ENCODE data around the gene CHAF1B.
"Not testable (repeated sequence)": the region's sequence is repeated elsewhere in the genome, so short reads cannot be mapped to it uniquely, and the experiment has no call there.

CHAF1B gene

DNA sequence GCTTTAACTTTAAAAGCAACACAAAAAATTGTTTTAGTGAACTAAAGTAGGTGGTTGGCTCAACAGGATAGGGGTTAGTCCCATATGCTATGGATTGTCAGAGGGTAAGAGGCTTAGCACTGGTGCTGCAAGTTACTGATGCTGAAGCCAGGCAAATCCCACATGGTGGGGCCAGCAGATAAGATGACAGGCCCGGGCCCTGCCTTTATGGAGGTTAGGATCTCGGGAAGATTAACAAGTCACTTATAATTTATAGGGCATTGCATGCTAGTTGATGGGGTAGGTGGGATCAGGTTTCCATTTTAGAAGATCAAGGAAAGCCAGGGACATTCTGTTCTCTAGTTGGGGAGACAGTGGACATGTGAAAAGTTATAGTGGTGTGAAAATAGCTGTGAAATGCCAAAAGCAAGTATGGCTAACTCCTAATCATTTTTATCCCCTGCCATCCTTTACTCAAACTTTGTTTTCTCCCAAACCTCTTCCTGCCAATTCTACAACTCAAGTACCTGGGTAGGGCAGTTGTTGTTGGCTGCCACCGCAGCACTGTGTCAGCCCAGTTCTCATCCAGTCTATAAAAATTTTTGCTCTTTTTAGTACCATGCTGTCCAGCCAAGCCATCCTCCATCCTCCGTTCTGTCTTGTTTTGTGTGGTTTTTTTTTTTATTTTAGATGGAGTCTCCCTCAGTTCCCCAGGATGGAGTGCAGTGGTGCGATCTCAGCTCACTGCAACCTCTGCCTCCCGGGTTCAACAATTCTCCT, 10.3 kb downstream of the CHAF1B start:
- Histone ChIP-seq H3K4me3 (ENCODE audit: low read depth, low read length) (no peak overlapping the region), H3K9me3 (ENCODE audit: control insufficient read depth, insufficient read depth, low read length) (no peaks in the 10 kb centered on the region), H3K27me3 (ENCODE audit: control insufficient read depth, insufficient read depth, low read length) (no peaks in the 10 kb centered on the region), H3K4me1 (ENCODE audit: control insufficient read depth, insufficient read depth, low read length) (no peaks in the 10 kb centered on the region), H3K36me3 (ENCODE audit: control insufficient read depth, insufficient read depth, low read length) (peaks cover 6% of the 10 kb centered on the region), H3K9ac (ENCODE audit: low read depth, low read length) (no peak overlapping the region)

DNA sequence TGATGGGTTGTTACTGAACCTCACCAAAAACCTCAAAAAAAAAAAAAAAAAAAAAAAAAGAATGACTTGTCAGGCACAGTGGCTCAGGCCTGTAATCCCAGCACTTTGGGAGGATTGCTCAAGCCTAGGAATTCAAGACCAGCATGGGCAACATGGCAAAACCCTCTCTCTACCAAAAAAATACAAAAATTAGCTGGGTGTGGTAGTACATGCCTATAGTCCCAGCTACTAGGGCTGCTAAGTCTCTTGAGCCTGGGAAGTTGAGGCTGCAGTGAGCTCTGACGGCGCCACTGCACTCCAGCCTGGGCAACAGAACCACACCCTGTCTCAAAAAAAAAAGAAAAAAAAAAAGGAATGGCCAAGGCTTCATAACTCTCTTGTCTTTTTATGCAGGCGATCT, 11.1 kb downstream of the CHAF1B start:
- Histone ChIP-seq H3K4me3 (ENCODE audit: low read depth, low read length) (no peak overlapping the region), H3K36me3 (ENCODE audit: control insufficient read depth, insufficient read depth, low read length) (peaks cover 6% of the 10 kb centered on the region)

DNA sequence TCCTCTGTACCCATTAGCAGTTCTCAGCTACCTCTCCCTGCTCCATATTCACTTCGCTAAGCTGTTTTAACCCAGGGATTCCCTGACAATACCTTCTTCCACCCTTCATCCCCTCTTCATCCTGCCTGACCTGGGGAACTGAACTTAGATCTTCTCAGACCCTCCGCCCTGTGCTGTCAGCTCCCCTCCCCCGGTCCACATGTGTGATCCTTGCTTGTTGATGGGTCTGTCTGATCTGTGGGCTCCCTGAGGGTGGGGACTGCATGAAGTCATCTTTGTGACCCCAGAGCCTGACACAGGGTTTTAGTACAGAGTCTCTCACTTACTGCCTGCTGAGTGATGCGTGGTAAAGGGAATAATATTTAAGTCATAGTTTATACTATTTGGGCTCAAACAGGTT, 11.8 kb downstream of the CHAF1B start:
- Histone ChIP-seq H3K36me3 (ENCODE audit: control insufficient read depth, insufficient read depth, low read length) (peaks cover 4% of the 10 kb centered on the region), H3K27me3 (ENCODE audit: control insufficient read depth, insufficient read depth, low read length) (no peaks in the 10 kb centered on the region), H3K4me1 (ENCODE audit: control insufficient read depth, insufficient read depth, low read length) (no peaks in the 10 kb centered on the region), H3K9me3 (ENCODE audit: control insufficient read depth, insufficient read depth, low read length) (no peaks in the 10 kb centered on the region), H3K4me3 (ENCODE audit: low read depth, low read length) (no peak overlapping the region), H3K9ac (ENCODE audit: low read depth, low read length) (no peak overlapping the region)

More for the DNA sequence above, 11.1 kb downstream of the CHAF1B start:
- Histone ChIP-seq H3K4me1 (ENCODE audit: control insufficient read depth, insufficient read depth, low read length) (no peaks in the 10 kb centered on the region), H3K27me3 (ENCODE audit: control insufficient read depth, insufficient read depth, low read length) (no peaks in the 10 kb centered on the region), H3K9ac (ENCODE audit: low read depth, low read length) (no peak overlapping the region), H3K9me3 (ENCODE audit: control insufficient read depth, insufficient read depth, low read length) (no peaks in the 10 kb centered on the region)

DNA sequence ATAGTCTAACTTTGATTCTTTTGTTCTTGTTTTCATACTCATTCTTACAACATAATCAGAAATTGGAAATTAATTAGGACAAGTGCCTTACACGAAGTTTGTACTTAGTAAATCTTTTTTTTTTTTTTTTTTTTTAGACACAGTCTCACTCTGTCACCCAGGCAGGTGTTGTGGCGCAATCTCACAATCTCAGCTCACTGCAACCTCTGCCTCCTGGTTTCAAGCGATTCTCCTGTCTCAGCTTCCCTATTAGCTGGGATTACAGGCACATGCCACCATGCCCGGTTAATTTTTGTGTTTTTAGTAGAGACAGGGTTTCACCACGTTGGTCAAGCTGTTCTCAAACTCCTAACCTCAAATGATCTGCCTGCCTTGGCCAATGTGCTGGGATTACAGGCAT, 12.4 kb downstream of the CHAF1B start:
- no peaks in the 10 kb centered on the region for H3K27me3 ChIP-seq (ENCODE audit: control insufficient read depth, insufficient read depth, low read length)
- H3K9me3 ChIP-seq (ENCODE audit: control insufficient read depth, insufficient read depth, low read length): no peaks in the 10 kb centered on the region
- H3K4me3 ChIP-seq (ENCODE audit: low read depth, low read length): no peak overlapping the region
- H3K4me1 ChIP-seq (ENCODE audit: control insufficient read depth, insufficient read depth, low read length): no peaks in the 10 kb centered on the region
- peaks cover 4% of the 10 kb centered on the region for H3K36me3 ChIP-seq (ENCODE audit: control insufficient read depth, insufficient read depth, low read length)
- no peak overlapping the region for H3K9ac ChIP-seq (ENCODE audit: low read depth, low read length)

DNA sequence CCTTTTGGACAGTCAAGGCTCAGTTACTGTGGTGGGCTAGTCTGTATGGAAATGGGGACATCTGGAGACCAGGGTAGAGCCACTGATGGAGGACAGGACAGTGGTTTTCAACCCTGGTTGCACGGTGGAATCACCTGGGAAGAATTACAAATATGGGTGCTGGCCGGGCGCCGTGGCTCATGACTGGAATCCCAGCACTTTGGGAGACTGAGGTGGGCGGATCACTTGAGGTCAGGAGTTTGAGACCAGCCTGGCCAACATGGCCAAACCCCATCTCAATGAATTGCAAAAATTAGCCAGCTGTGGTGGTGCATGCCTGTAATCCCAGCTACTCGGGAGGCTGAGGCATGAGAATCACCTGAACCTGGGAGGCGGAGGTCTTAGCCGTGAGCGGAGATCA, 14.5 kb downstream of the CHAF1B start:
- H3K4me1 ChIP-seq (ENCODE audit: control insufficient read depth, insufficient read depth, low read length); H3K9ac ChIP-seq (ENCODE audit: low read depth, low read length); H3K27me3 ChIP-seq (ENCODE audit: control insufficient read depth, insufficient read depth, low read length); H3K4me3 ChIP-seq (ENCODE audit: low read depth, low read length); H3K9me3 ChIP-seq (ENCODE audit: control insufficient read depth, insufficient read depth, low read length); H3K36me3 ChIP-seq (ENCODE audit: control insufficient read depth, insufficient read depth, low read length): not testable (repeated sequence)

DNA sequence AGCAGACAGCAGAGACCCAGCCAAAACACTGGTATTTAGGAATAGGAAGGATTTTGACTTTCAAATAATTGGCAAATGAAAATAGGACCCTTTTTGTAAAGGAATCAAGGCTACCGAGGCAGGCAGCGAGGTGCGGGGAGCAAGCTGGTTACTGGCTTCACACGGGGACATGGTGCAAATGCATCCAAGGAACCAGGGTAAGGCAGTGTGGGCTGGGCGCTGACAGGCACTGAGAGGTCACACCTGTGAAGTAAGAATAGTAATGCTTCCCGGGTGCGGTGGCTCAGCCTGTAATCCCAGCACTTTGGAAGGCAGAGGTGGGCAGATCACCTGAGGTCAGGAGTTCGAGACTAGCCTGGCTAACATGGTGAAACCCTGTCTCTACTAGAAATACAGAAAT, 15.5 kb downstream of the CHAF1B start:
- Histone ChIP-seq H3K9ac (ENCODE audit: low read depth, low read length) (no peak overlapping the region), H3K27me3 (ENCODE audit: control insufficient read depth, insufficient read depth, low read length) (no peaks in the 10 kb centered on the region), H3K36me3 (ENCODE audit: control insufficient read depth, insufficient read depth, low read length) (peaks cover 12% of the 10 kb centered on the region), H3K4me1 (ENCODE audit: control insufficient read depth, insufficient read depth, low read length) (no peaks in the 10 kb centered on the region), H3K4me3 (ENCODE audit: low read depth, low read length) (no peak overlapping the region), H3K9me3 (ENCODE audit: control insufficient read depth, insufficient read depth, low read length) (no peaks in the 10 kb centered on the region)

DNA sequence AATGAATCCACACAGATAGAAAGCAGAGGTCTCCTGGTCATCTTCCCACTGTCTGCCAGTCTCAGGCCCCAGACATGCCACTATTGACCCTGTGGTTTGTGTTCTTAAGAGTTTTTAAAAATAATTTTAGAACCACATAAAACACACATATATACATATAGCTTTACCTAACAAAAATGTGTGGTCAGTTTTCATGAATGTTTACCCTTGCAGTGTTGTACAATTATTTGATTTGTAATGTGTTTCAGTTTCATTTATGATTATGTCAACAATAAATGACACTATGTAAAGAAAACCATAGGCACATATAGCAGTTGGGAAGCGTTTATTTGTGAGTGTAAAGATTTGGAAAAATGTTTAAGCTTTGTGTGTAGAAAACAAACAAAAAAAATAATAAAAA, 17.1 kb downstream of the CHAF1B start:
- Histone ChIP-seq H3K9me3 (ENCODE audit: control insufficient read depth, insufficient read depth, low read length) (no peaks in the 10 kb centered on the region), H3K4me3 (ENCODE audit: low read depth, low read length) (no peak overlapping the region), H3K36me3 (ENCODE audit: control insufficient read depth, insufficient read depth, low read length) (peaks cover 12% of the 10 kb centered on the region), H3K4me1 (ENCODE audit: control insufficient read depth, insufficient read depth, low read length) (no peaks in the 10 kb centered on the region), H3K9ac (ENCODE audit: low read depth, low read length) (no peak overlapping the region), H3K27me3 (ENCODE audit: control insufficient read depth, insufficient read depth, low read length) (no peaks in the 10 kb centered on the region)

DNA sequence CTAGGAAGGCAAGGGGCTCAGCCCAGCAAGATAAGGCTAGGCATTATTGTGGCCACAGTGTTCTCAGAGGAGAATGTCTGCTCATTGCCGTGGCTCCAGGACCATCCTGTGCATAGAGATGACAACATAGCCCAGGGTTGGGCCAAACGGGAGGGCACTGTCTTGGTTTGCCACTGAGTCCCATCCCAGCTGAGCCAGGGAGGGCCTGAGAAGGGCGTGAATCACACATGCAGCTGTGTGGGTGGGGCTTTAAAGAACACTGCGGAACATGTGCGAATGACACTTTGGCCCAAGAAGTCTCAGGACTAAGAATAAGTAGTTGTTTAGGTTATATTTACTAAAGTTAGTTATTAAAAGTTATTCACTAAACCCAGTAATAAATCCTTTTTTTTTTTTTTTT, 18.5 kb downstream of the CHAF1B start:
- Histone ChIP-seq H3K4me1 (ENCODE audit: control insufficient read depth, insufficient read depth, low read length) (no peaks in the 10 kb centered on the region), H3K4me3 (ENCODE audit: low read depth, low read length) (no peak overlapping the region), H3K9me3 (ENCODE audit: control insufficient read depth, insufficient read depth, low read length) (no peaks in the 10 kb centered on the region), H3K9ac (ENCODE audit: low read depth, low read length) (no peak overlapping the region), H3K36me3 (ENCODE audit: control insufficient read depth, insufficient read depth, low read length) (peaks cover 8% of the 10 kb centered on the region), H3K27me3 (ENCODE audit: control insufficient read depth, insufficient read depth, low read length) (no peaks in the 10 kb centered on the region)

DNA sequence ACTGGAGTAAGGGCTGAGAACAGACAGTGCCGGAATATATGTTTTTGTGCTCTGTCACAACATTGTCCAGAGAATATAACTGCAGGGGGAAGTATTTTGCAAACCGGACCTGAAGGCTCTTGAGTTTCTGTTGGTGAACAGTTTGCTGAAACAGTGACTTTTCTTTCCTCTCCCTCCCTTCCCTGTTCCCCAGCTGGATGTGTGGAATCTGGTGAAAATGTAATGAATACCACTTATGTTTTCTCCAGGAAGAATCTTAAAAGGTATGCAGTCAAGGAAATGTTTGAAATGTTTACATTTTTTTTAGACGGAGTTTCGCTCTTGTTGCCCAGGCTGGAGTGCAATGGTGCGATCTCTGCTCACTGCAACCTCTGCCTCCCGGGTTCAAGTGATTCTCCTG, 23.4 kb downstream of the CHAF1B start:
- Histone ChIP-seq H3K4me3 (ENCODE audit: low read depth, low read length) (no peak overlapping the region), H3K9me3 (ENCODE audit: control insufficient read depth, insufficient read depth, low read length) (no peaks in the 10 kb centered on the region), H3K4me1 (ENCODE audit: control insufficient read depth, insufficient read depth, low read length) (no peaks in the 10 kb centered on the region), H3K27me3 (ENCODE audit: control insufficient read depth, insufficient read depth, low read length) (no peaks in the 10 kb centered on the region), H3K9ac (ENCODE audit: low read depth, low read length) (no peak overlapping the region), H3K36me3 (ENCODE audit: control insufficient read depth, insufficient read depth, low read length) (peaks cover 12% of the 10 kb centered on the region)

DNA sequence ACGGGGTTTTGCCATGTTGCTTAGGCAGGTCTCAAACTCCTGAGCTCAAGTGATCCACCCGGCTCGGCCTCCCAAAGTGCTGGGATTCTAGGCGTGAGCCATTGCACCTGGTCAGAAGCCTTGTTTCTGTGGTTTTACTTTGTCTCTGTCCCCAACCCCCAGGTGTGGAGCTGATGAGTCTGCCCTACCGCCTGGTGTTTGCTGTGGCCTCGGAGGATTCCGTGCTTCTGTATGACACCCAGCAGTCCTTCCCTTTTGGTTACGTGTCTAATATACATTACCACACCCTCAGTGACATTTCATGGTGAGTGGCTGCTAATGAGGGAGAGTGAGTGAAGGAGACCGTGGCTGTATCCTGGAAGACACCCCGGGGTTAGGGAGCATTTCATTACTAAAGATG, 26.1 kb downstream of the CHAF1B start:
- Histone ChIP-seq H3K9ac (ENCODE audit: low read depth, low read length) (no peak overlapping the region), H3K36me3 (ENCODE audit: control insufficient read depth, insufficient read depth, low read length) (peaks cover 15% of the 10 kb centered on the region), H3K4me1 (ENCODE audit: control insufficient read depth, insufficient read depth, low read length) (no peaks in the 10 kb centered on the region)

DNA sequence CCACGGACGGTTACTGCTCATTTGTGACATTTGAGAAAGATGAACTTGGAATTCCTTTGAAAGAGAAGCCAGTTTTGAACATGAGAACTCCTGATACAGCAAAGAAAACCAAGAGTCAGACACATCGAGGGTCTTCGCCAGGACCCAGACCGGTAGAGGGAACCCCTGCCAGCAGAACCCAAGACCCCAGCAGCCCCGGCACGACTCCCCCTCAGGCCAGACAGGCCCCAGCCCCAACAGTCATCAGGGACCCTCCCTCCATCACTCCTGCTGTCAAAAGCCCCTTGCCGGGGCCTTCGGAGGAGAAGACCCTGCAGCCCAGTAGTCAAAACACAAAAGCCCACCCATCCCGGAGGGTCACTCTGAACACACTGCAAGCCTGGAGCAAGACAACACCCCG, 27.7 kb downstream of the CHAF1B start:
- H3K27me3 ChIP-seq (ENCODE audit: control insufficient read depth, insufficient read depth, low read length): no peaks in the 10 kb centered on the region
- H3K36me3 ChIP-seq (ENCODE audit: control insufficient read depth, insufficient read depth, low read length): peaks cover 15% of the 10 kb centered on the region
- no peak overlapping the region for H3K9ac ChIP-seq (ENCODE audit: low read depth, low read length)
- H3K4me3 ChIP-seq (ENCODE audit: low read depth, low read length): no peak overlapping the region
- no peaks in the 10 kb centered on the region for H3K9me3 ChIP-seq (ENCODE audit: control insufficient read depth, insufficient read depth, low read length)
- no peaks in the 10 kb centered on the region for H3K4me1 ChIP-seq (ENCODE audit: control insufficient read depth, insufficient read depth, low read length)

More for the DNA sequence above, 26.1 kb downstream of the CHAF1B start:
- Histone ChIP-seq H3K4me3 (ENCODE audit: low read depth, low read length) (no peak overlapping the region), H3K9me3 (ENCODE audit: control insufficient read depth, insufficient read depth, low read length) (no peaks in the 10 kb centered on the region), H3K27me3 (ENCODE audit: control insufficient read depth, insufficient read depth, low read length) (no peaks in the 10 kb centered on the region)

DNA sequence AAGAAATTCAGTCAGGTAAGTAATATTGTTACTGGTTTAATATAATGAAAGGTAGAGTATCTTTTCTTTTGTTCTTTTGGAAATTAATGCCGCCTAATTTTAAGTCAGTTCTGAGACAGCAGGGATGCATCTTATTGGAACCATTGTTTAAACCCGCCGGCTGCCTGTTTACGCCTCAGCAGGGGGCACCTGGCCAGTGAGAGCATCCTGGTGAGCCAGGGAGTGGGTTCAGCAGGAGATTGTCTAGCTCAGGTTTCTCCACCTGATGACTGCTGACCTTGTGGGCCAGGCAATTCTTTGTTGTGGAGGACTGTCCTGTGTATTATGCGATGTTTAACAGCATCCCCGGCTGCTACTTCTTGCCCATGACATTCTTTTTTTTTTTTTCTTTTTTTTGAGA, 30.2 kb downstream of the CHAF1B start:
- Histone ChIP-seq H3K36me3 (ENCODE audit: control insufficient read depth, insufficient read depth, low read length) (peaks cover 15% of the 10 kb centered on the region), H3K9me3 (ENCODE audit: control insufficient read depth, insufficient read depth, low read length) (no peaks in the 10 kb centered on the region)

More for the DNA sequence above, 30.2 kb downstream of the CHAF1B start:
- Histone ChIP-seq H3K9ac (ENCODE audit: low read depth, low read length) (no peak overlapping the region), H3K4me1 (ENCODE audit: control insufficient read depth, insufficient read depth, low read length) (no peaks in the 10 kb centered on the region), H3K27me3 (ENCODE audit: control insufficient read depth, insufficient read depth, low read length) (no peaks in the 10 kb centered on the region), H3K4me3 (ENCODE audit: low read depth, low read length) (no peak overlapping the region)

All from iPS-15b (cell line).